Measurements from ENCODE around the gene CCDC106. TPM values are rescaled to one million over a fixed set of nuclear protein-coding genes. Genes with fewer than 3 reads are reported as not detected.

Gene CCDC106
- total and polyA plus RNA-seq, 7 experiments from 2014 or later = 2.1 to 9.6 (median 3.7) TPM

DNA sequence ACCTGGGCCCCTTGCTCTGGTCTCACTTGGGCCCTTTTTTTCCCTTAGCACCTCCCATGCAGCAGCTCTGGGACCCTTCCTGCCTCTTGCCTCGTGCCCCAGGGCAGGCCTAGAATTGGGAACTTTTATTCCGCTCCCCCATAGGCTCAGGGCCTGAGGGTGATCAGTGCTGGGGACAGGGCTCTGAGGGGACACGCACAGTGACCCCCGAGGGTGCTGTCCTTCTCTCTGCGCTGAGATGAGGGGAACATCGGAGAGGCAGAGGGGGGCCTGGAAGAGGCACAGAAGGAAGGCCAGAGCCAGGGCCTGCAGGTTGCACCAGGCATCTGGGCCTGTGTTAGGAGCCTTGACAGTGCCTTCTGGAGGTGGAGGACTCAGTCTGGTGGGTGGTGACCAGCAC lies 37.8 kb downstream of the CCDC106 start:
- intact Hi-C loops (cut with micrococcal nuclease) = no loop called here
- Mint-ChIP-seq H3K4me3 (no peak overlapping the region), H3K9me3 (no peaks in the 10 kb centered on the region), H3K36me3 (peaks cover 0 to 13% (median 3%) of the 10 kb centered on the region in 5 donors), H3K27ac (no peak overlapping the region), H3K27me3 (no peaks in the 10 kb centered on the region), H3K4me1 (peaks cover 0 to 21% (median 11%) of the 10 kb centered on the region in 7 donors)
- ATAC-seq (no peak), DNase-seq (no peak)
- Histone ChIP-seq H3K4me1 (ENCODE audit: control insufficient read depth in 2 of 2, insufficient read depth in 2 of 2, low read length in 2 of 2) (no peaks in the 10 kb centered on the region), H3K9me3 (ENCODE audit: control insufficient read depth in 2 of 3, low read length in 3 of 3) (no peaks in the 10 kb centered on the region), H3K27me3 (ENCODE audit: control insufficient read depth in 2 of 2, insufficient read depth in 2 of 2, low read length in 2 of 2) (no peaks in the 10 kb centered on the region), H3K27ac (ENCODE audit: low read depth, low read length) (no peak overlapping the region), H3K36me3 (ENCODE audit: control insufficient read depth in 2 of 3, insufficient read depth in 3 of 3, low read length in 3 of 3) (peaks cover 0 to 93% (median 16%) of the 10 kb centered on the region in 3 experiments), H3K4me3 (ENCODE audit: low read length) (no peak overlapping the region)
- ChIA-PET POLR2A (no interaction called here), CTCF (no interaction called here)

DNA sequence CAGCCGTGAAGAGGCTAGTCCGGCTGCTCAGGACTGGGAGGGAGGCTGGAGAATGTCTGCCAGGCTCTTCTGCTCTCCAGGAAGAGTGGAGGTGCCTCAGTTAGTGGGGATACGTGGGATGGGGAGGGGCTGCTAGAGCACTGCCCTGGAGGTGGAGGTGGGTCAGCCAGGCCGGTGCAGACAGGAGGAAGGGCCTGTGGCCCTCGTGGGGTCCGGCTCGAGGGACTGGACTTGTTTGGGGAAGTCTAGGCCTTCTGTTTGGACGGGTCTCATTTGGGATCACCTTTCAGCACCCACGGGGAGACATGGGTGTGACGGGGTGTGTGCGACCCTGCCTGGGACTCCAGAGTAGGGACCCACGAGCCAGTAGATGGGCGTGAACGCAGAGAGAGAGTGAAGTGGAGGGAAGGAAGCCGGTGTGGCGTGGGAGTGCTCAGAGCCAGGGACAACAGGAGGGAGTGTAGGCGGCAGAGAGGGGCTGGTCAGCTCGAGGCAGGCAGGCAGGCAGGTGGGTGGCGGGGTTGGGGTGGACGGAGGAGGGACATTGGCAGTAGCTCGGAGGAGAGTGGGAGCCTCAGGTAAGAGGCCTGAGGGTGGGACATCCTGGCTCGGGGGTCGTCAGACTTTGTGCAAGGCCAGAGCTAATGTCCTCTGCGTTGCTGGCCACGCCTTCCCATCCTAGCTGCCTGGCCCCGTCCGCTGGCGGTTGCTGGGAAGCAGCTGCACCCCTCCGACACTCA lies 38.5 kb downstream of the CCDC106 start:
- Histone ChIP-seq H3K36me3 (ENCODE audit: control insufficient read depth in 2 of 3, insufficient read depth in 3 of 3, low read length in 3 of 3) (peaks cover 0 to 93% (median 19%) of the 10 kb centered on the region in 3 experiments), H3K4me1 (ENCODE audit: control insufficient read depth in 2 of 2, insufficient read depth in 2 of 2, low read length in 2 of 2) (no peaks in the 10 kb centered on the region), H3K9me3 (ENCODE audit: control insufficient read depth in 2 of 3, low read length in 3 of 3) (no peaks in the 10 kb centered on the region), H3K27me3 (ENCODE audit: control insufficient read depth in 2 of 2, insufficient read depth in 2 of 2, low read length in 2 of 2) (no peaks in the 10 kb centered on the region), H3K4me3 (ENCODE audit: low read length) (no peak overlapping the region), H3K27ac (ENCODE audit: low read depth, low read length) (no peak overlapping the region)
- H3K27ac Mint-ChIP-seq = peak overlapping the region in 1 of 9 donors; percentile 22
- H3K36me3 Mint-ChIP-seq = peaks cover 0 to 13% (median 2%) of the 10 kb centered on the region in 5 donors
- no peaks in the 10 kb centered on the region for H3K27me3 Mint-ChIP-seq
- H3K4me3 Mint-ChIP-seq = no peak overlapping the region
- CTCF ChIA-PET = no interaction called here
- intact Hi-C loops (cut with micrococcal nuclease) = no loop called here
- POLR2A ChIA-PET = no interaction called here
- no peak for ATAC-seq
- DNase-seq = no peak
- no peaks in the 10 kb centered on the region for H3K9me3 Mint-ChIP-seq
- H3K4me1 Mint-ChIP-seq = peaks cover 0 to 21% (median 9%) of the 10 kb centered on the region in 7 donors

DNA sequence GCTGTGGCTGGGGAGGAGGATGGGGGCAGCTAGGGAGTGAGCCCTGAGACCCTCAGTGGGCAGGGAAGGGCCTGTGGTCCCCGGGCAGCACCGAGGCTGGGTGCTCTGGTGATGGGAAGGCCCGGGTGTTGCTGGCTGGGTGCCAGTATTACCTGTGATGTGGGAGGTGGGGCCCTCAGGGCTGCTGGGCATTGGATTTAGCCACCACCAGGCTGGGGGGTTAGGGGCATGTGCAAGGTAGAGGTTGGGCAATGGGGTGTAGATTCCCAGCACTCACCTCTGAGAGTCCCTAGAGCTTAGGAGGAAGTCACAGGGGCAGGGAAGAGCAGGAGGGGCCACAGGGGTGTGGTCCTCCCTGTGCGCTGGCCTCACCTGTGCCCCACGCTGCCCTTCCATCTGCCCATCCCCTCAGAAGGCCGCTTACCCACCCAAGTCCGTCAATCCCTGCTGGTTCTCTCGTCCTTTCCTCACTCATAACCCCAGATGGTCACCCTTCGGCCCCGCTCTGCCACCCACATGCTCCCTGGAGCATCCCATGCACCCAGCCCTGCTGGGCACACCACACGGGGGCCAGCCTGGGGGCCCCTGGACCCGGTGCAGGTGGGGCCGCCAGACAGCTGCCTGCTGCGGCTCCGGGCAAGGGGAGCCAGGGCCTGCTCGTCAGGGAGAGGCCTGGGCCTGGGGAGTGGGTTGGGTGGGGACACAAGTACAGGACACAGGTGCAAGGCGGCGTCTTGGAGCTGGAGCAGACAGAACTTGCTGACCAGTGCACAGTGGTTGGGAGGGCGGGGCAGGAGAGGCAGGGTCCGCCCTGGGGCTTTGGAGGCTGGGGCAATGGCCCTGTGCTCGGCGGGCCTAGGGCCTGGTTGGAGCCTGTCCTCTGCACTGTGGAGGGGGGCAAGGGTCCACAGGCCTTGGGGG lies 39.5 kb downstream of the CCDC106 start:
- H3K27me3 ChIP-seq (ENCODE audit: control insufficient read depth in 2 of 2, insufficient read depth in 2 of 2, low read length in 2 of 2) = no peaks in the 10 kb centered on the region
- H3K27ac Mint-ChIP-seq = peak overlapping the region in 3 of 9 donors; percentile 8 to 30 (median 19)
- DNase-seq (no peak), ATAC-seq (no peak)
- H3K4me3 Mint-ChIP-seq = no peak overlapping the region
- peaks cover 0 to 95% (median 19%) of the 10 kb centered on the region in 3 experiments for H3K36me3 ChIP-seq (ENCODE audit: control insufficient read depth in 2 of 3, insufficient read depth in 3 of 3, low read length in 3 of 3)
- no peak overlapping the region for H3K27ac ChIP-seq (ENCODE audit: low read depth, low read length)
- POLR2A ChIA-PET = no interaction called here
- CTCF ChIA-PET = no interaction called here
- no peaks in the 10 kb centered on the region for H3K9me3 Mint-ChIP-seq
- no peaks in the 10 kb centered on the region for H3K27me3 Mint-ChIP-seq
- peaks cover 0 to 18% (median 9%) of the 10 kb centered on the region in 7 donors for H3K4me1 Mint-ChIP-seq
- intact Hi-C loops (cut with micrococcal nuclease) = no loop called here
- H3K9me3 ChIP-seq (ENCODE audit: control insufficient read depth in 2 of 3, low read length in 3 of 3) = no peaks in the 10 kb centered on the region
- H3K4me1 ChIP-seq (ENCODE audit: control insufficient read depth in 2 of 2, insufficient read depth in 2 of 2, low read length in 2 of 2) = no peaks in the 10 kb centered on the region
- peaks cover 0 to 13% (median 2%) of the 10 kb centered on the region in 5 donors for H3K36me3 Mint-ChIP-seq
- H3K4me3 ChIP-seq (ENCODE audit: low read length) = no peak overlapping the region

DNA sequence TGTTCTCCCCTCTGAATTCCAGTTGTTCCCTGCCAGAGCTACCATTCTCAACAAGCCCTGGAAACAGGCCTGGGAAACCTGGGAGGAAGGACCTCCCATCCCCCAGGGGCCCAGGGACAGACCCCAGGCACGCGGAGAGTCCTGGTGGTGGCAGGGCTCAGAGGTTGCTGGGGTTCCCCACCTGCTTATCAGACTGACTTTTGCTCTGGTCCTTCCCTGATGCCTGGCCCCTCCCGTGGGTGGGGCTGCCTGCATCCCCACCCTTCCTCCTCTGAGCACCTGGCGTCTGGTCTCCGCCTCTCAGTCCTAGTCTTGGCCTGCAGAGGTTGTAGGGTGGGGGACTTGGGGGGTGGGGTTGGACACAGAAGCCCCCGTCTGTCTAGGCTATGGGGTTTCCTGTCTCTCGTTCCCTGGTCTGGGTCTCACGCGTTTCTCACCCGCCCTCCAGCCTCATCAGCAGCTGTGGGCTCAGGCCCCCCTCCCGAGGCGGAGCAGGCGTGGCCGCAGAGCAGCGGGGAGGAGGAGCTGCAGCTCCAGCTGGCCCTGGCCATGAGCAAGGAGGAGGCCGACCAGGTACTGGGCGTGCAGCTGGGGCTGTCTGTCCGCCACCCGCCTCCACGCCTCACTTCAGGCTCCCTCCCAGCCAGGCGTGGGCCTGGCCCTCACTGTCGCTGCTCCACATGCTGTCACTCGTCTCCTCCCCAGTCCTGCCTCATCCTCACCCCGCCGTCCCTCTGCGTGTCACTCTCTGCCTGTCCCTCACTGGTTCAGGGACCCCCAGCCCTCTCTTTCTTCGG lies 40.6 kb downstream of the CCDC106 start:
- Mint-ChIP-seq H3K27me3 (no peaks in the 10 kb centered on the region), H3K4me3 (no peak overlapping the region), H3K36me3 (peaks cover 0 to 17% (median 2%) of the 10 kb centered on the region in 5 donors), H3K27ac (peak overlapping the region in 1 of 9 donors; percentile 59), H3K4me1 (peaks cover 0 to 18% (median 8%) of the 10 kb centered on the region in 7 donors), H3K9me3 (no peaks in the 10 kb centered on the region)
- Histone ChIP-seq H3K4me1 (ENCODE audit: control insufficient read depth in 2 of 2, insufficient read depth in 2 of 2, low read length in 2 of 2) (no peaks in the 10 kb centered on the region), H3K9me3 (ENCODE audit: control insufficient read depth in 2 of 3, low read length in 3 of 3) (no peaks in the 10 kb centered on the region), H3K4me3 (ENCODE audit: low read length) (no peak overlapping the region), H3K36me3 (ENCODE audit: control insufficient read depth in 2 of 3, insufficient read depth in 3 of 3, low read length in 3 of 3) (peaks cover 0 to 100% (median 19%) of the 10 kb centered on the region in 3 experiments), H3K27me3 (ENCODE audit: control insufficient read depth in 2 of 2, insufficient read depth in 2 of 2, low read length in 2 of 2) (no peaks in the 10 kb centered on the region), H3K27ac (ENCODE audit: low read depth, low read length) (no peak overlapping the region)
- CTCF ChIA-PET = no interaction called here
- POLR2A ChIA-PET = no interaction called here
- intact Hi-C loops (cut with micrococcal nuclease) = no loop called here
- ATAC-seq (no peak), DNase-seq (no peak)

DNA sequence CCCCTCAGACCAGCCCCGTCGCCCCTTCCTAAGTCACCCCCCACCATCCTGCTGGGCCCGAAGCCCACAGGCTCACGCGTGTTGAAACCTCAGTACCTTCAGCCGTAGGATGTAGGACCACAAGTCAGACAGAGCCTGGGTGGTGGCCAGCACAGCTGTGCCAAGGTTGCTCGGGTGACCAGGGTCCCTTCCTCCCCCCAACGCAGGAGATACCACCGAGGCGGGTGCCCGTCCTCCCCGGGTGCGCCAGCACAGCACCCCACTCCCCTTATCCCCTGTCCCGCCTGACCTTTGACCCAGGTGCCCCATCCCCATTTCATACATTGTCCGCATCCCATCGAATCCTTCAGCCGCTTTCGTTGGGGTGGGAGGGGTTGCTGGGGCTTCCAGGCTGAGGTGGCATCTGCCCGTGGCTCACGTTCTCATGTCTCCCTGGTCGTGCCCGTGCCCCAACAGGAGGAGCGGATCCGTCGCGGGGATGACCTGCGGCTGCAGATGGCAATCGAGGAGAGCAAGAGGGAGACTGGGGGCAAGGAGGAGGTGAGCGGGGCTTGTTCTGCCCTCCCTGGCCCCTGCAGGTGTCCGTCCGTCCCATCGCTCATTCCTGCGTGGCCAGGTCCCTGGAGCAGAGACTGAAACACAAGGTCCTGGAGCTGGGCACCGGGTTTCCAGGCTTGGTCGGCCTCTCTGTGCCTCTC lies 41.5 kb downstream of the CCDC106 start:
- Histone ChIP-seq H3K9me3 (ENCODE audit: control insufficient read depth in 2 of 3, low read length in 3 of 3) (no peaks in the 10 kb centered on the region), H3K27ac (ENCODE audit: low read depth, low read length) (no peak overlapping the region), H3K27me3 (ENCODE audit: control insufficient read depth in 2 of 2, insufficient read depth in 2 of 2, low read length in 2 of 2) (no peaks in the 10 kb centered on the region), H3K4me3 (ENCODE audit: low read length) (no peak overlapping the region), H3K36me3 (ENCODE audit: control insufficient read depth in 2 of 3, insufficient read depth in 3 of 3, low read length in 3 of 3) (peaks cover 0 to 100% (median 19%) of the 10 kb centered on the region in 3 experiments), H3K4me1 (ENCODE audit: control insufficient read depth in 2 of 2, insufficient read depth in 2 of 2, low read length in 2 of 2) (no peaks in the 10 kb centered on the region)
- DNase-seq = no peak
- no peak for ATAC-seq
- Mint-ChIP-seq H3K4me3 (no peak overlapping the region), H3K4me1 (peaks cover 0 to 18% (median 7%) of the 10 kb centered on the region in 7 donors), H3K9me3 (no peaks in the 10 kb centered on the region), H3K27me3 (no peaks in the 10 kb centered on the region), H3K27ac (no peak overlapping the region), H3K36me3 (peaks cover 0 to 14% (median 2%) of the 10 kb centered on the region in 5 donors)
- ChIA-PET CTCF (no interaction called here), POLR2A (no interaction called here)
- intact Hi-C loops (cut with micrococcal nuclease) = no loop called here

All from naive thymus-derived CD4-positive, alpha-beta T cell (primary cell).